ENCODE data around the gene ZFP28. TPM values are rescaled to one million over a fixed set of nuclear protein-coding genes. Genes with fewer than 3 reads are reported as not detected.

Gene ZFP28
- total RNA-seq, 4 donors from 2014 or later, result 6.1 to 45.3 (median 17.7) TPM

DNA sequence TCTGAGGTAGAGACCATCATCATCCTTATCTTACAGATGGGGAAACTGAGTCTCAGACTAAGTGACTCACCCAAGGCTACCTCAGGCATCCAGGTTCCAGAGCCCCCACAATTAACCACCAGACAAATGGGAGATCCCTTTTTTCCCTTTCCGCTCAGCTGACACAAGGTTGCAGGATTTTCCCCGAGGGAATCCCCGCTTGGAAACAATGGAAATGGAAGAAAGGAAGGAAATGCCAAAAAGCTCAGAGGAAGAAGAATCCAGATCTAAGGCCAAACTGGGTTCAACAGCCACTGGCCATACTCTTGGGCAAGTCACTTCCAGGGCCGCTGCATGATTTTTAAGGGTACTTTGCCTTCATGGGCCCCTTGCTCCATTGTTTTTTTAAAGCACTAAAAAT is 57.9 kb downstream of the ZFP28 start:
- intact Hi-C loops (cut with DNase I; ENCODE audit: low total_unique reads), result no loop called here

GRCh38 chr19:56597696-56598095 is 58.9 kb downstream of the ZFP28 start:
- intact Hi-C loops (cut with DNase I; ENCODE audit: low total_unique reads), result no loop called here

More for the DNA sequence above, 57.9 kb downstream of the ZFP28 start:
- Histone ChIP-seq H3K27me3 (no peaks in the 10 kb centered on the region), H3K9me3 (peaks cover 0 to 11% of the 10 kb centered on the region in 2 donors), H3K4me3 (no peak overlapping the region), H3K4me1 (no peaks in the 10 kb centered on the region), H3K27ac (no peak overlapping the region), H3K36me3 (no peaks in the 10 kb centered on the region)
- DNase-seq, result no peak
- TF ChIP-seq, protein P1, sequence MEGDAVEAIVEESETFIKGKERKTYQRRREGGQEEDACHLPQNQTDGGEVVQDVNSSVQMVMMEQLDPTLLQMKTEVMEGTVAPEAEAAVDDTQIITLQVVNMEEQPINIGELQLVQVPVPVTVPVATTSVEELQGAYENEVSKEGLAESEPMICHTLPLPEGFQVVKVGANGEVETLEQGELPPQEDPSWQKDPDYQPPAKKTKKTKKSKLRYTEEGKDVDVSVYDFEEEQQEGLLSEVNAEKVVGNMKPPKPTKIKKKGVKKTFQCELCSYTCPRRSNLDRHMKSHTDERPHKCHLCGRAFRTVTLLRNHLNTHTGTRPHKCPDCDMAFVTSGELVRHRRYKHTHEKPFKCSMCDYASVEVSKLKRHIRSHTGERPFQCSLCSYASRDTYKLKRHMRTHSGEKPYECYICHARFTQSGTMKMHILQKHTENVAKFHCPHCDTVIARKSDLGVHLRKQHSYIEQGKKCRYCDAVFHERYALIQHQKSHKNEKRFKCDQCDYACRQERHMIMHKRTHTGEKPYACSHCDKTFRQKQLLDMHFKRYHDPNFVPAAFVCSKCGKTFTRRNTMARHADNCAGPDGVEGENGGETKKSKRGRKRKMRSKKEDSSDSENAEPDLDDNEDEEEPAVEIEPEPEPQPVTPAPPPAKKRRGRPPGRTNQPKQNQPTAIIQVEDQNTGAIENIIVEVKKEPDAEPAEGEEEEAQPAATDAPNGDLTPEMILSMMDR (IDR thresholded peaks at IDR 0.05), result no peak
- no peak for TF ChIP-seq POLR2A (IDR thresholded peaks at IDR 0.05)

GRCh38 chr19:56601375-56601774 is 62.6 kb downstream of the ZFP28 start:
- intact Hi-C loops (cut with DNase I; ENCODE audit: low total_unique reads), result no loop called here
- H3K4me1 ChIP-seq, result no peaks in the 10 kb centered on the region
- H3K4me3 ChIP-seq, result no peak overlapping the region
- no peak for DNase-seq
- H3K36me3 ChIP-seq, result no peaks in the 10 kb centered on the region
- H3K27ac ChIP-seq, result no peak overlapping the region
- H3K27me3 ChIP-seq, result no peaks in the 10 kb centered on the region
- peaks cover 0 to 30% of the 10 kb centered on the region in 2 donors for H3K9me3 ChIP-seq
- TF ChIP-seq, protein P1 (IDR thresholded peaks at IDR 0.05), result no peak
- TF ChIP-seq POLR2A (IDR thresholded peaks at IDR 0.05), result no peak

More at GRCh38 chr19:56597696-56598095, 58.9 kb downstream of the ZFP28 start:
- no peak for TF ChIP-seq POLR2A (IDR thresholded peaks at IDR 0.05)
- TF ChIP-seq, protein P1 (IDR thresholded peaks at IDR 0.05), result no peak
- peaks cover 0 to 11% of the 10 kb centered on the region in 2 donors for H3K9me3 ChIP-seq
- H3K4me3 ChIP-seq, result no peak overlapping the region
- H3K36me3 ChIP-seq, result no peaks in the 10 kb centered on the region
- no peak overlapping the region for H3K27ac ChIP-seq
- H3K4me1 ChIP-seq, result no peaks in the 10 kb centered on the region
- DNase-seq, result no peak
- H3K27me3 ChIP-seq, result no peaks in the 10 kb centered on the region

DNA sequence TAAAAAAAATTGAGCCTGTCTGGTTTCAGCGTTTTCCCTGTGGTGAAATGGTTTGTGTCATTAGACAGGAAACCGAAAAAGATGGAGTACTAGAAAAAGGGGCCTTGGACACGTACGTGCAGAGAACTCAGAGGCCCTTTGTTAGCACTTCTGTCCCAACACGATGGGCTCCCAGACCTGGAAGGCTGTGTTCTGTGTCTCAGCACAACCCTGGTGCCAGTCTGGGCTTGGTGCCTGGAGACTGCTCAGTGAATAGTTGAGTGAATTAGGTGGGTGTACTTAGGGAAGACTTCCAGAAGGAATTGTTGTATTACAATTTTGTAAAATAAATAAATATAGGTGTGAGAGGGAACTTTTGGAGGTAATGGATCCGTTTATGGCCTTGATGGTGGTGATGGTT is 65.1 kb downstream of the ZFP28 start:
- no peaks in the 10 kb centered on the region for H3K4me1 ChIP-seq
- H3K27ac ChIP-seq, result no peak overlapping the region
- TF ChIP-seq, protein P1 (IDR thresholded peaks at IDR 0.05), result no peak
- no peak for TF ChIP-seq POLR2A (IDR thresholded peaks at IDR 0.05)
- intact Hi-C loops (cut with DNase I; ENCODE audit: low total_unique reads), result no loop called here
- DNase-seq, result no peak
- no peaks in the 10 kb centered on the region for H3K27me3 ChIP-seq
- H3K36me3 ChIP-seq, result no peaks in the 10 kb centered on the region
- H3K4me3 ChIP-seq, result no peak overlapping the region
- H3K9me3 ChIP-seq, result peaks cover 0 to 36% of the 10 kb centered on the region in 2 donors

Other genes starting within 250 kb of the ZFP28 start
- gene ZSCAN5A, start 224.1 kb upstream of the ZFP28 start, total RNA-seq, result 10 to 100 TPM in 2 of 4 donors, 1 to 10 TPM in 2; 1.3 to 20.7 (median 12.3) TPM
- 10 to 100 TPM in 1 of 4 donors, 1 to 10 TPM in 3; 7.5 to 14.1 (median 8.6) TPM for gene ZNF582, start 145.4 kb upstream of the ZFP28 start, total RNA-seq
- 10 to 100 TPM in 3 of 4 donors, 1 to 10 TPM in 1; 1.5 to 25.1 (median 14.4) TPM for gene ZNF583, start 134.6 kb upstream of the ZFP28 start, total RNA-seq
- 10 to 100 TPM in 1 of 4 donors, 1 to 10 TPM in 3; 2.3 to 20.7 (median 8.2) TPM for gene ZNF667, start 61.6 kb upstream of the ZFP28 start, total RNA-seq
- 10 to 100 TPM in 2 of 4 donors, 1 to 10 TPM in 2; 5.6 to 19.4 (median 10.5) TPM for gene ZNF471, start 31.1 kb upstream of the ZFP28 start, total RNA-seq
- 10 to 100 TPM in 2 of 4 donors, 1 to 10 TPM in 2; 7.5 to 11.0 (median 9.7) TPM for gene ZNF470, start 28.5 kb downstream of the ZFP28 start, total RNA-seq
- gene ZNF71, start 56.4 kb downstream of the ZFP28 start, total RNA-seq, result 10 to 100 TPM; 10.3 to 31.3 (median 13.6) TPM
- gene SMIM17, start 104.2 kb downstream of the ZFP28 start, total RNA-seq, result 1 to 10 TPM in 1 of 4 donors, under 1 TPM in 2, not detected in 1; 0.70 to 1.2 (median 0.88) TPM
- 1 to 10 TPM; 1.5 to 8.3 (median 4.2) TPM for gene ZNF835, start 132.8 kb downstream of the ZFP28 start, total RNA-seq